GM19240 (cell line): ENCODE results near the gene WFIKKN1.

ENCODE experiments used
- DNase-seq: peaks from one replicate; pipeline ENCODE4 v3.0.0; 2011; ENCODE audit warnings: low spot score; ENCODE audit not compliant: insufficient read length

Gene WFIKKN1

DNA sequence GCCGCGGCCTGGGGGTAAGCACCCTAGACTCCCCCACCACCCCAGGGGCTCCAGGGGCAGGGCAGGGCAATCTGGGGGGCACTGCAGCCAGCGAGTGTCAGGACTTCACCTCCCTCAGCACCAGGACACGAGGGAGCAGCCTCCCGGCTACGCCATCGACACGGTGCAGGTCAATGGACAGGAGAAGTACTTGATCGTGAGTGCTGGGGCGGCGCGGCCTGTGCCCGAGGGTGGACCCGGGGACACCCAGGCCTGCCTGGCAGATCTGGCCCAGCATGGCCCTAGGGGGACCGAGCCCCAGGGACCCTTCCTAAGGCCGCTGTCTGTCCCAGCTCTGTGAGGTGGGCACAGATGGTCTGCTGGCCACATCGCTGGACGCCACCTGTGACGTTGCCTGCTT, 41.6 kb downstream of the WFIKKN1 start:
- no peak for DNase-seq

DNA sequence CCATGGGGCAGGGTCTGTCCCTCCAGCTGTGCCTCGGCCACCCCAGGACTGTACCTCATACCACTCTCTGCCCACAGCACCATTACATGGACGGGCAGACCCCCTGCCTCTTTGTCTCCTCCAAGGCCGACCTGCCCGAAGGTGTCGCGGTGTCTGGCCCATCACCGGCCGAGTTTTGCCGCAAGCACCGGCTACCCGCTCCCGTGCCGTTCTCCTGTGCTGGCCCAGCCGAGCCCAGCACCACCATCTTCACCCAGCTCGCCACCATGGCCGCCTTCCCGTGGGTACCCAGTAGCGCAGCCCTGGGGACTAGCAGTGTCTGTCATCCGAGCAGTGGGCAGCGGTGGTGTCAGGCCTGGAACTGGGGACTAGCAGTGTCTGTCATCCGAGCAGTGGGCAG, 42.1 kb downstream of the WFIKKN1 start:
- DNase-seq: no peak

DNA sequence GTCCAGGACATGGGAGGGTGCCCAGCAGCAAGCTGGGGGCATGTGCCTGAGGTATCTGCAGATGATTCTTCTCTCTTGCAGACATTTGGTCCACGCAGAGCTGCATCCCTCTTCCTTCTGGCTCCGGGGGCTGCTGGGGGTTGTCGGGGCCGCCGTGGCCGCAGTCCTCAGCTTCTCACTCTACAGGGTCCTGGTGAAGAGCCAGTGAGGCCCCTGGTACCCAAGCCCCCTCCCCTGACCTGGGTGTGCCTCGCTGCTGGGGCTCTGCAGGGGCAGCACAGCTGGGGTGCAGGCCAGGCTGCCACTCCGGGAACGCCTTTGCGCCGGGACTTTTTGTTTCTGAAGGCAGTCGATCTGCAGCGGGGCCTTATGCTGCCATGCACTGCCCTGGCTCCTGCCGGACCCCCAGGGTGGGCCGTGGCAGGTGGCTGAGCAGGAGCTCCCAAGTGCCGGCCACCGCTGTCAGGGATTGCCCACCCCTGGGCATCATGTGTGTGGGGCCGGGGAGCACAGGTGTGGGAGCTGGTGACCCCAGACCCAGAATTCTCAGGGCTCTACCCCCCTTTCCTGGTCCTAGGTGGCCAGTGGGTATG, 42.7 kb downstream of the WFIKKN1 start:
- DNase-seq: no peak

DNA sequence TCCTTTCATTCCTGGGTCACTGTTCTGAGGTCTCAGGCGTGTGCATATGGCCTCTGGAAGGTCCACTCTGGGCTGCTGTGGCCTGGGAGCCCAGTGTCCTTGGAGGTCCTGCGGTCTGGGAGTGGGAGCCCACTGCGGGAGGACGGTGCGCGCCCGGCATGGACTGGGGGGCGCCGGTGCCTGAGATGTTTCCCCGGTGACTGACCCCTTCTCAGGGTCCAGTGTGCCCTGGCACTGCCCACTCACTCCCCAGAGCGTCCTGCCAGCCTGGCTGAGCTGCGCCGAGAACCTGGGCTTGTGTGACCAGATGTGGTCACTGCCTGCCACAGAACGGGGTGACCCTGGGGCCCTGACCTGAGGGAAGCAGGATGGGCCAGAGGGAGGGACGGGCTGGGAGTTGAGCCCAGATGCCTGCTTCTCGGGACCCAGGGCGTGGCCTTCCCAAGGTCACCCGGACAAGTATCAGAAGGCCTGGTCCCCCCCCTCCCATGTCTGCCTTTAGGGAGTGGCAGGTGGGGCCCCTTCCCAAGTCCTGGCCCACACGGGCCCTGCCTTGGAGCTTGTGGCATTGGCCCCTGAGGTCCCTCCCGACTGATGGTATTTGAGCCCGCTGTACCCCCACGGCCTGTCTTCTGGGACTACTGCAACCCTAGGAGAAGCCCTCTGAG, 43.6 kb downstream of the WFIKKN1 start:
- no peak for DNase-seq

DNA sequence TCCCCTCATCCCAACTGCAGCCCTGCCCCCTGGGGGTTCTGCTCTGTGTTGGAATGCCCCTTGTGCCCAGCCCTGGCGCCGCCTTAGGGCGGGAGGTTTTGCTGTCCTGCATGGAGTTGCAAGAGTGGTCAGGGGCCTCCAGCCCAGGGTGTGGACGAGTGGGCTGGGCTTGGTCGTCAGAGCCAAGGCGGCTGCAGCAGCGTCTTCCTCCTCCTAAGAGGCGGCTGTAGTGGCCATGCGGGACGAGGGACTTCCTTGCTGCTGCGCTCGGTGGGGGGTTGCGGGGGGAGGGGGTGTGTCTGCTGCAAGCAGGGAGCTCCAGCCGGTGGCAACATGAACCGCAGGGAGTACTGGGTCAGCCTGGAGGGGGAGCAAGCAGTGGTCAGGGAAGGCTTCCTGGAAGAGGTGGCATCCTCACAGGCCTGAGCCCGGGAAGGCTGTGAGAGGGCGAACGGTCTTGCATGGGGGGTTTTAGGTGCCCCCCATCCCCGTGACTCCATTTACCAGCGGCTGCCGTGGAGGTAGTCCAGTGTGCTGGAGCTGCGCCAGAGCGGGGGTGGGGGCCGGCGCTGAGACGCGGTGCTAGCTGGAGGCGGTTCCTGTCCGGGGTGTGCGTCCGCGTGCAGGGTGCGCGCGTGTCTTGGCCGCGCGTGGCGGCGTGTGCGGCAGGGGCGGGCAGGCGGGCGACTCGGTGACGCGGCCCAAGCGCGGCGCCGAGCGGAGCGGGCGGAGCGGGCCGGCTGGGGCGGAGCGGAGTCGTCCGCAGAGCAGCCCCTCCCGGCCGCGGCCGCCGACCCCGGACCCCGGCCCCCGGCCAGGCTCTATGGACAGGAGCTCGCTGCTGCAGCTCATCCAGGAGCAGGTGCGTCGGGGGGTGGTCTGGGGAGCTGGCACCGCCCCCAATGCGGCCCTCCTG, 44.4 kb downstream of the WFIKKN1 start, which contains the start of gene RHBDL1:
Gene RHBDL1 (plus strand): TSS at position 704 of the 916 bp plus-strand sequence. CDS start 120 bp downstream, at position 824.
- no peak for DNase-seq

DNA sequence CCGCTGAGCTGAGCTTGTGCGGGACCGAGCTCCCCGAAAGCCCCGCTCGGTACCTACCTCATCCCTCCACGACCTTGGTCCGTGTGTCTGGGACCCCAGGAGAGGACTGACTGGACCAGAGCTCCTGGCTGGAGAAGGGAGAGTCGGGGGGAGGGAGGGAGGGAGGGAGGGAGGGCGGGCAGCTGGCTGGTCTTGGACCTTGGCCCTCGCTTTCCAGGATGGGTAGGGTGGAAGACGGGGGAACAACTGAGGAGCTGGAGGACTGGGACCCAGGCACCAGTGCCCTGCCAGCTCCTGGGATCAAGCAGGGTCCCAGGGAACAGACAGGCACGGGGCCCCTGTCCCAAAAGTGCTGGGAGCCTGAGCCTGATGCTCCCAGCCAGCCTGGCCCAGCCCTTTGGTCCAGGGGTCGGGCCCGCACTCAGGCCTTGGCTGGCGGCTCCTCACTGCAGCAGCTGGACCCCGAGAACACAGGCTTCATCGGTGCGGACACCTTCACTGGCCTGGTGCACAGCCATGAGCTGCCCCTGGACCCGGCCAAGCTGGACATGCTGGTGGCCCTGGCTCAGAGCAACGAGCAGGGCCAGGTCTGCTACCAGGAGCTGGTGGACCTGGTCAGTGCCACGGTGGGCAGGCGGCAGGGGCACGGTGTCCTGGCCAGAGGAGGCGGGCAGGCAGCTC, 45.2 kb downstream of the WFIKKN1 start:
- DNase-seq: no peak

DNA sequence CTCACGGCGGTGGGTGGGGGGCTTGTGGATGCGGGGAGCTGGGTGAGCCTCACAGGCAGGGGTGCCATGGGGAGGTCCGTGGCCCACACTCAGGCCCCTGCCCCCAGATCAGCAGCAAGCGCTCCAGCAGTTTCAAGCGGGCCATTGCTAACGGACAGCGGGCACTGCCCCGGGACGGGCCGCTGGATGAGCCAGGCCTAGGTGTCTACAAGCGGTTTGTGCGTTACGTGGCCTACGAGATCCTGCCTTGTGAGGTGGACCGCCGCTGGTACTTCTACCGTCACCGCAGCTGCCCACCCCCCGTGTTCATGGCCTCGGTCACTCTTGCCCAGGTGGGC, 45.7 kb downstream of the WFIKKN1 start:
- DNase-seq: no peak

- DNase-seq: no peak
These were observed 46.1 kb downstream of the WFIKKN1 start for GRCh38 chr16:676913-677312.

DNA sequence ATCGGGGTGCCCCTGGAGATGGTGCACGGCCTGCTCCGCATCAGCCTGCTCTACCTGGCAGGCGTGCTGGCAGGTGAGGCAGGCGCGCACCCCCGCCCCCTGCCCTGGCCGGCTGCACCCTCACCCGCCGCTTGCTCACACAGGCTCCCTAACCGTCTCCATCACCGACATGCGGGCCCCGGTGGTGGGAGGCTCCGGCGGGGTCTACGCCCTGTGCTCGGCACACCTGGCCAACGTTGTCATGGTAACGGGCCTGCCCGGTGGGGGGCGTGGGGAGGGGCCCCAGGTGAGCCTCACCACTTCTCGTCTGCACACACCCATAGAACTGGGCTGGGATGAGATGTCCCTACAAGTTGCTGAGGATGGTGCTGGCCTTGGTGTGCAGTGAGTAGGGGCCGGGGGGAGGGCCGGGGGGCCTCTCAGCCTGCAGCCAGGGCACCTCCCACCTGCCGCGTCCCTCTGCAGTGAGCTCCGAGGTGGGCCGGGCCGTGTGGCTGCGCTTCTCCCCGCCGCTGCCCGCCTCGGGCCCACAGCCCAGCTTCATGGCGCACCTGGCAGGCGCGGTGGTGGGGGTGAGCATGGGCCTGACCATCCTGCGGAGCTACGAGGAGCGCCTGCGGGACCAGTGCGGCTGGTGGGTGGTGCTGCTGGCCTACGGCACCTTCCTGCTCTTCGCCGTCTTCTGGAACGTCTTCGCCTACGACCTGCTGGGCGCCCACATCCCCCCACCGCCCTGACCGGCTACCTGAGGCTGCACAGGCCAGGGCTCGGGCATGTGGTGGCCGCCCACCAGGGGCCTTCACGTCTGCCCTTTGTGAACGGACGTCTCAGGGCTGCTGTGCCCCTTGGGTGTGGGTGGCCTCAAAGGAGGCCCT, 46.8 kb downstream of the WFIKKN1 start:
- DNase-seq: no peak

DNA sequence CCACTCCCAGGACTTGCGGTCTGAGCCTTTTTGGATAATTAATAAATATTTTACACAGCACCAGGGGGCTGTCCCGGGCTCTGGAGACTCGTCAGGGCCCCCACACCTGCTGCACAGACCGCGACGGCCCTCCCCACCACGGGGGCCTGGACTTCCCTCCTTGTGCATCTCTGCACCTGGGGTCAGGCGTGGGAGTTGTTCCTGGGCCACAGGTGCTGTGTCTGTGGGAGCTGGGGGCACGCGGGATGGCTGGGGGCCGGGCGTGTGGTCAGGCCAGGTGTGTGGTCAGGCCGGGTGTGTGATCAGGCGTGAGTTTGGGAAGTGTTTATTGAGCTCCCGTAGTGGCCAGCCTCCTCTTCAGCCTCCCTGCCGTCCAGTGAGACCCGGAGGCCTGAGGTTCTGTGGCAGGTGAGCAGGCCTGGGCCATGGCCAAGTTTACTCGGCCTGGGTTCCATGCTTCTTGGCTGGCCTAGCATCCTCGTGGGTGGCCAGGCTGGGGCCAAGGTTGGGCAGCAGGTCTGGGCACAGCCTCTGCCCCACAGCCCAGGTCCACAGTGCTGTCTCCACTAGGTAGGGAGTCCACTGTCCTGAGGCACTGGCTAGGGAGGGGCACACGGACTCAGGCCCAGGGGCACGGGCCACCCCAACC, 47.5 kb downstream of the WFIKKN1 start:
- DNase-seq: no peak

DNA sequence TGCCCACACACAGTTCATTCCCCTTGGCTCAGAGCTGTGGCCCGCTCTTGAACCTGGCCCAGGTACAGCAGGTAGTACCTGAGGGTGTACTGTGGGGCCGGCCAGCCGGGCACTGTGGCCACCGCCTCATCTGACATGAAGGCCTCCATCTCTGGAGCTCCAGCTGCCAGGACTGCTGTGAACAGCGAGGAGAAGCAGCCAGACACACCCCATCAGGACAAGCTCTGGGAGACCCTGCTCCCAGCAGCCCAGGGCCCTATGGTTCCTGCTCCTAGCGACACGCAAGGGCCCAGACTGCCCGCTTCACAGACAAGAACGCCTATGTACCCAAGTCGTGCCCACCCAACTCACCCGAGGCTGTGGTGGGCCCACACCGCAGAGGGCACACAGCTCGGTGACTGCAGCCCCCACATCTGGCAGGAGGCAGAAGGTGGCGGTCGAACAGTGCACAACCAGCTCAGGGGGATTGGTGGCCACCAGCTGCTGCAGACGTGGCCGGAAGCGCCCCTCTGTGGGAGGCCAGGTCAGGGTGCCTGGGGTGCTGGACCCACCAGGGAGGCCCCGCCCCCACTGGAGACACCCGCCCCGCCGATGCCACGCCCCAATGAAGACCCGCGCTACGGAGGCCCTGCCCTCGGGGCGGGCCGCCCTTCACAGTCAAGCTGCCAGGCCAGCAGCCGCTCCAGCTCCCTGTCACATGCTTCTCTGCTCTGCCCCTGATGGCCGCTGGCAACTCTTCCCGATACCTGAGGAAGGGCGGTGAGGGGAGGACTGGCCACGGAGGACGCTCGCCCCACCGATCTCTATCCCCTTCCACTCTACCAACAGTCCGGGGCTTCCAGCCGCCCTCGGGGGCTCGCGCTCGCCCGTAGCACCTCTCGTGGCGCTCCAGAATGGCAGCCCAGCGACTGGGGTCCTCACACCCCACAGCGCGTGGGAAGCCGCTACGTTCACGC, 48.4 kb downstream of the WFIKKN1 start:
- no peak for DNase-seq

GRCh38 chr16:679814-680624, 49.2 kb downstream of the WFIKKN1 start, which contains the start of gene STUB1:
Gene STUB1, plus strand, starts transcription at chr16:680410. Its CDS starts 116 bp downstream, at chr16:680526.
- DNase-seq: peak; percentile 67

- DNase-seq: no peak
These were observed 49.8 kb downstream of the WFIKKN1 start for GRCh38 chr16:680625-680945.

DNA sequence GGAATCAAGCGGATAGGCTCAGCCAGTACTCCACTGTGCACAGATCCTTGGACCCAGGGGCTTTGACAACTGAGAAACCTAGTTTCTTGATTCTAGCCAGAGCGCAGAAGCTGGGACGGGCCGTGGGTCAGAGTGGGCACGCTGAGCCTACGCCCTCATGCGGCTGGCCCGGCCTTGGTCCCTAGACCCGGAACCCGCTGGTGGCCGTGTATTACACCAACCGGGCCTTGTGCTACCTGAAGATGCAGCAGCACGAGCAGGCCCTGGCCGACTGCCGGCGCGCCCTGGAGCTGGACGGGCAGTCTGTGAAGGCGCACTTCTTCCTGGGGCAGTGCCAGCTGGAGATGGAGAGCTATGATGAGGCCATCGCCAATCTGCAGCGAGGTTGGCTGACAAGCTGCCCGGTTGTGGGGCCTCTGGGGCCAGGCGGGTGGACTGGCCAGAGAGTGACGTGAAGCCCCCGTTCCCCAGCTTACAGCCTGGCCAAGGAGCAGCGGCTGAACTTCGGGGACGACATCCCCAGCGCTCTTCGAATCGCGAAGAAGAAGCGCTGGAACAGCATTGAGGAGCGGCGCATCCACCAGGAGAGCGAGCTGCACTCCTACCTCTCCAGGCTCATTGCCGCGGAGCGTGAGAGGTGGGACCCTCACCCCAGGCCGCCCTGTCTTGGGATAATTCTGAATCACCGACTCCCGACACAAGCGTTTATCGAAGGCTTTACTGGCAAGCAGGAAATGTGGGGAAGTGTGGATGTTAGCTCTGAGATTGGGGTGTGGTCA, 50.4 kb downstream of the WFIKKN1 start:
- DNase-seq: no peak

DNA sequence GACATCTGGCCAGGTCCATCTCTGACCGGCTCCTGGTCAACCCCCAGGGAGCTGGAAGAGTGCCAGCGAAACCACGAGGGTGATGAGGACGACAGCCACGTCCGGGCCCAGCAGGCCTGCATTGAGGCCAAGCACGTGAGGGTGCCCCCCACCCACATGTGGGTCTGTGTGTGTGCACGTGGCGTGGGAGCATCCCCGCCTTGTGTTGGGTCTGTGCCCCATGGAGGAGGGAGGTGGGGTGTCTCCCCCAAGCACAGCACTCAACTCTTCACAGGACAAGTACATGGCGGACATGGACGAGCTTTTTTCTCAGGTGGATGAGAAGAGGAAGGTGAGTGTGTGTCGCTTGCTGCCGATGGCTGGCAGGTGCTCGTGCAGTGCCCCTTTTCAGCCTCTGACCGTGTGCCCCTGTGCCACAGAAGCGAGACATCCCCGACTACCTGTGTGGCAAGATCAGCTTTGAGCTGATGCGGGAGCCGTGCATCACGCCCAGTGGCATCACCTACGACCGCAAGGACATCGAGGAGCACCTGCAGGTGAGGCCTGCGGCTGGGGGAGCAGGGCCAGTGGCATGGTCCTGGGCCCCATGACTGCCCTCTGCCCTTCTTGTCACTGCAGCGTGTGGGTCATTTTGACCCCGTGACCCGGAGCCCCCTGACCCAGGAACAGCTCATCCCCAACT, 51.1 kb downstream of the WFIKKN1 start:
- no peak for DNase-seq

GRCh38 chr16:682493-683395, 52.0 kb downstream of the WFIKKN1 start:
- DNase-seq: no peak
